Measurements from ENCODE around the gene TMEM176B.
"Not testable (repeated sequence)": the region's sequence is repeated elsewhere in the genome, so short reads cannot be mapped to it uniquely, and the experiment has no call there.

TMEM176B gene

DNA sequence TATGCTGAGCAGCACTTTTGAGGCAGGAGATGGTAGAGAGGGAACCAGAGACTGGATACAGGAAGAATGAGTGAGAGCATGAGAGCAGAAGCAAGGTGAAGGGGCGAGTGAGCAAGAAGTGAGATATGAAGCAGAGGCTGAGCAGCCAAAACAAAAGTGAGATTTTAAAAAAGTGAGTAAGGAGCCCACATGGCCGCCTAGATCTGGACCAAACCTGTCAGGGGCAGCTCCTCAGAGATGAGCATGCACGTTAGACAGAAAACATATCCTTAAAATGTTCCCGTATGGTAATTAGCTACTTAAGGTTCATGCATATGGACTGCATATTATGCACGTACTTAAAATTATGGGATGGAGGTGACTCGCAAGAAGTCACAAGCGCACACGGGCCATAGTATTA lies 22.9 kb upstream of the TMEM176B start:
- DNase-seq (ENCODE audit: low read depth): no peak

DNA sequence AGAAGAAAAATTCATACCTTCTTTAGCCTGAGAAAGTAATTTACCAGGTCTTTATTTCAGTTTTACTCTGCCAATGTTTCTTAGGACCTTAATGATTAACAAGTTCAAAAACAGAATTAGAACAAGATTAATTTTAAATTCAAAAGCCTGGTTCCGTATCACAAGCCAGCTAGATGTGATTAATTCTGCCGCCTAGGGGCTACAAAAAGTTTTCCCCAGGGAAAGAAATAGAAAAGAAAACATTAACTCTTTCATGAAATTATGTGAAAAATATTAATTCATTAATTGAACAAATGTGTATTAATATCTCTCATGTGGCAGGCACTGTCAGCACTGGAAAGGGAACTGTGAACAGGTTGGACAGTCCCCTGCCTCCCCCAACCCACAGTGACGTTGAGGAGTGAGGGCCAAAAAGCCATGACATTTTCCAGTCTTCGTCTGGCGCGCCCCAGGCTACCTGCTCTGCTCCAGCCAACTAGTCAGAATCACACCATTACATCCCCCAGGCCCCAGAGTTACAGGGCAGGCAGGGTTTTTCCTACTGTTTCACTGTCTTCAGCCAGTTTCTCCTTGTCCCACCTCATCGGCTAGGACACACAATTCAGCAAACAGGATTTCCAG lies 20.5 kb upstream of the TMEM176B start:
- DNase-seq (ENCODE audit: low read depth): no peak

DNA sequence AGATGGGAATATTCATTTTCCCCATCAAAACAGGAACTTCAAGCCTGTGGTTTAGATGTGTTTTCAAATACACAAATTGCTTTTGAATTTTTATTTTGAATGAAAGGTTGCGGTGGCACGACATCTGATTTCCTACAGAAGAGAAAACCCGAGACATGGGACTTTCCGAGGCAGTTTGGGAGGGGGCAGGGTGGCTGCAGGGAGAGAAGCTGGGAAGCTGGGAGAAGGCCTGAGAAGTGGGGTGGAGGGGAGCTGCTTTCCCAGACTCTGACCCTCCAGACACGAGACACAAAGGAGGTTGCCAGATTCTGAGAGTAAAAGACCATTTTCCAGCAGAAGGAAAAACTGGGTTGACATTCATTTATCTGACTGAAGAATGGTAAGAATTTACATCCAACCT lies 20.0 kb upstream of the TMEM176B start:
- no peak for DNase-seq (ENCODE audit: low read depth)

DNA sequence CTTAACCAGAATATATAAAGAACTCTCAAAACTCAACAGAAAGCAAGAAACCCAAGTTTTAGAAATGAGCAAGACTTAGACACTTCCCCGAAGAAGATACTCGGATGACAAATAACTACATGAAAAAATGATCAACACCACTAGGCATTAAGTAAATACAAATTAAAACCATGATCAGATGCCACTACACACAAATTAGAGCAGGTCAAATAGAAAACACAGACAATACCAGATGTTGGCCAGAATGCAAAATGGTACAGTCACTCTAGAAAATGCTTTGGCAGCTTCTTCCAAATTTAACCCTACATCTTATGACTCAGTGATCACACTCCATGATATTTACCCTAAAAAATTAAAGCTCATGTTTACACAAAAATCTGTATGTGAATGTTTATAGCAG lies 18.8 kb upstream of the TMEM176B start:
- DNase-seq (ENCODE audit: low read depth): no peak

DNA sequence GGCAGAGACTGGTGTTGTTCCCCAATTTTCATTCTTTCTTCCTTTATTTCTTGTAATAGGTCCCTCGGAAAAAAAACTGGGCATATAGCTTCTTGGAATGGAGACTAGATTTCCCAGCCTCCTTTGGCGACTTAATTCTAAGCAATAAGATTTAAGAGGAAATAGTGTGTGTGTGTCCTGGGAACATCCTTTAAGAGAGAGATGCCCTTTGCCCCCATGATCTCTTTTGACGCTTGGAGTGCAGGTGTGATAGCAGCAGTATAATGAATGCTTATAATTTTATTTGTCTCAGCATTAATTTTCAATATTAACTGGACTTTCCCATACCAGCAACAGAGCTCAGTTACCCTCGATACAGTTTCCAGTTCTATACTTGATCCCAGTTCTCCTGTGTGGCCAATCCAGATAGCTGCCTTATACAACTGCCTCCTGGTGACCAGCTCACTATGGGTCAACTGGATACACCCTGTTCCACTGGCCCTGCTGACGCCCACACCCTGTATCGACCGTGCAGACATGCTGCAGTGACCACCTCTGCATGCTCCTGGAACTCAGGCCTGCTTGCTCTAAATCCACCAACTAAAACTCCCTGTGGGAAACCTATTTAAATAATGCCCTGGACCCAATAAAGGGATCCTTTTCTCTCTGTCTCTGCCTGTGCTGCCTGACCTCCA lies 14.3 kb upstream of the TMEM176B start:
- DNase-seq (ENCODE audit: low read depth): no peak

DNA sequence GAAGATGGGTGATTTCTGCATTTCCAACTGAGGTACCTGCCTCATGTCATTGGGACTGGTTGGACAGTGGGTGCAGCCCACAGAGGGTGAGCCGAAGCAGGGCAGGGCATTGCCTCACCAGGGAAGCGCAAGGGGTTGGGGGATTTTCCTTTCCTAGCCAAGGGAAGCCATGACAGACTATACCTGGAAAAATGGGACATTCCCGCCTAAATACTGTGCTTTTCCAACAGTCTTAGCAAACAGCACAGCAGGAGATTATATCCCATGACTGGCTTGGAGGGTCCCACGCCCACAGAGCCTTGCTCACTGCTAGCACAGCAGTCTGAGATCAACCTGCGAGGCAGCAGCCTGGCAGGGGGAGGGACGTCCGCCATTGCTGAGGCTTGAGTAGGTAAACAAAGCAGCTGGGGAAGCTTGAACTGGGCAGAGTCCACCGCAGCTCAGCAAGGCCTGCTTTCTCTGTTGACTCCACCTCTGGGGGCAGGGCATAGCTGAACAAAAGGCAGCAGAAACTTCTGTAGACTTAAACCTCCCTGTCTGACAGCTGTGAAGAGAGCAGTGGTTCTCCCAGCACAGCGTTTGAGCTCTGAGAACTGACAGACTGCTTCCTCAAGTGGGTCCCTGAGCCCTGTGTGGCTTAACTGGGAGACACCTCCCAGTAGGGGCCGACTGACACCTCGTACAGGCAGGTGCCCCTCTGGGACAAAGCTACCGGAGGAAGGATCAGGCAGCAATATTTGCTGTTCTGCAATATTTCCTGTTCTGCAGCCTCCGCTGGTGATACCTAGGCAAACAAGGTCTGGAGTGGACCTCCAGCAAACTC lies 7.7 kb upstream of the TMEM176B start:
- not testable (repeated sequence) for DNase-seq (ENCODE audit: low read depth)

DNA sequence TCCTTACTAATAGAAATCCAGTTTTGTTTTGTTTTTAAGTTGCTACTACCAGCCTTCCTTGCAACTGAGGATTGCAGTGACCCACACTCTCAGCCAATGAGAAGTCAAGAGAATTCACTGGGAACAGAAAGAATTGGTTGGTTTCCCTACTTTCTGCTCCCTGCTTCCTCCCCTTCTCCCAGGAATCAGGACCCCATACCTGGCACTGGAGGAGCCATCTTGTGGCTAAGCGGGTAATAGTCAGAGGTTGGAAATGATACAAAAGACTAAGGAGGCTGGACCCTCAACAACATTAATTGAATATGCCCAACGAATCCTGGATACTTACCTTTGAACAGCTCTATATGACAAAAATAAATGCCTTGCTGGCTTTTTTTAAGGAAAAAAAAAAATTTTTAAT lies 6.7 kb upstream of the TMEM176B start:
- no peak for DNase-seq (ENCODE audit: low read depth)

DNA sequence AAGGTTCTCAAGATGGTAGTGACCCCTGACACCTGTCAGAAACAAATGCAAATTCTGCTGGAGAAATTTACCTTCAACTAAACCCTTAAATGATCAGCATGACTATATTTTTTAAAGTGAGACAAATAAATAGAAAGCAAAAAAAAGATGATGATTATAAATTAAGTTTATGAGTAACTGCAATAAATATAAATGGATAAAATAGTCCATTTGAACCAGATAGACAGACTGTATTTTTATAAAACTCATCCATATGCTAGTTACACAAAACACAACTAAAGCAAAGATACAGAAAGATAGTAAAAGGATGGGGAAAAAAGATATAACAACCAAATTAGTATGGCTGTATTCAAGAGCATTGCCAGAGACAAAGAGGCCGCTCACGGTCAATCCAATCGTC lies 6.3 kb upstream of the TMEM176B start:
- no peak for DNase-seq (ENCODE audit: low read depth)

DNA sequence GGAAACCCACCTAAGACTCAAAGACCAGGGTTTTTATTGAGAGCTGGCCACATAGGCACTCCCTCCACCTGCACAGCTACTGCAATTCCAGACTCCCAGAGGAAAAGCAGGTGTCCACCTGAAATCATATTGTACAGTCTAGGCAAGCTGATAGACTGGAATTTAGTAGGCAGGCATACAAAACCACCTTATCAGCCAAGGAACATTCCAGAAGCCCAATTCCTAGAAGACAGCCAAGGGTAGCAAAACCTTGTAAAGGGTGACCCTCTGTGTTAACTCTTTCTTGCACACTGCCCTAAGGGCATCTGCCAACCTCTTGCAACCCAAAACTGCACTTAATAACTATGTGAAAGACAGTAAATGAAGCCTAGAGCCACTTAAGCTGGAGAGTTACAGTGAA lies 5.7 kb upstream of the TMEM176B start:
- DNase-seq (ENCODE audit: low read depth): no peak

DNA sequence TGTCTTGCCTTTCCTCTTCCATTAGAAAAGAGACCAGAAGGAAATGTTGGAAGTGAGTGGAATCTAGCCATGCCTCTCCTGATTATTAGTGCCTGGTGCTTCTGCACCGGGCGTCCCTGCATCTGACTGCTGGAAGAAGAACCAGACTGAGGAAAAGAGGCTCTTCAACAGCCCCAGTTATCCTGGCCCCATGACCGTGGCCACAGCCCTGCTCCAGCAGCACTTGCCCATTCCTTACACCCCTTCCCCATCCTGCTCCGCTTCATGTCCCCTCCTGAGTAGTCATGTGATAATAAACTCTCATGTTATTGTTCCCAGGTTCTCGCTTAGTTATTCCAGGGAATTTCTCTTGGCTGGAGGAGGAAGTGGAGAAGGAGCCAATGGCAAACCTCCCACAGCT lies 4.6 kb upstream of the TMEM176B start:
- DNase-seq (ENCODE audit: low read depth): no peak

DNA sequence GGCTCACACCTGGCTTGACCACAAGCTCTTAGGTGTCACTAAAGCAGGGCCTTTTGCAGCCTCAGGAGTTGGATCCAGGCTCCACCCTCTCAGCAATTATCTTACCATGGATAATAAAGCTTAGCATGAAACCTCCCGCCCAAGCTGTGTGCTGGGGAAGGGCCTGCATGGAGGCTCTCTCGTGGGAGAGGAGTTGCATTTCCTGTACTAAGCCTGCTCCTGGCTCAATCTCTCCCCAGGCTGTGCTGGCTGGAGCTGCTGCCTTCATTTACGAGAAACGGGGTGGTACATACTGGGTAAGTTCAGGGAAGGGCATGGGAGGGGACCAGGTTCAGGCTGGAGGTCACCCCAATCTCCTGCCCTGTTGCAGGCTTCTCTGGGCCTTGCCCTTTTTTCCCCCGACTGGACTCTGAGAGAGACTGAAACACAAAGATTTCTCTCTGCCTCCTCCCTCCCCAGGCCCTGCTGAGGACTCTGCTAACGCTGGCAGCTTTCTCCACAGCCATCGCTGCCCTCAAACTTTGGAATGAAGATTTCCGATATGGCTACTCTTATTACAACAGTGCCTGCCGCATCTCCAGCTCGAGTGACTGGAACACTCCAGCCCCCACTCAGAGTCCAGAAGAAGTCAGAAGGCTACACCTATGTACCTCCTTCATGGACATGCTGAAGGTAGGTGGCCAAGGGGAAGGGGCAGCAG lies 3.1 kb upstream of the TMEM176B start:
- no peak for DNase-seq (ENCODE audit: low read depth)

DNA sequence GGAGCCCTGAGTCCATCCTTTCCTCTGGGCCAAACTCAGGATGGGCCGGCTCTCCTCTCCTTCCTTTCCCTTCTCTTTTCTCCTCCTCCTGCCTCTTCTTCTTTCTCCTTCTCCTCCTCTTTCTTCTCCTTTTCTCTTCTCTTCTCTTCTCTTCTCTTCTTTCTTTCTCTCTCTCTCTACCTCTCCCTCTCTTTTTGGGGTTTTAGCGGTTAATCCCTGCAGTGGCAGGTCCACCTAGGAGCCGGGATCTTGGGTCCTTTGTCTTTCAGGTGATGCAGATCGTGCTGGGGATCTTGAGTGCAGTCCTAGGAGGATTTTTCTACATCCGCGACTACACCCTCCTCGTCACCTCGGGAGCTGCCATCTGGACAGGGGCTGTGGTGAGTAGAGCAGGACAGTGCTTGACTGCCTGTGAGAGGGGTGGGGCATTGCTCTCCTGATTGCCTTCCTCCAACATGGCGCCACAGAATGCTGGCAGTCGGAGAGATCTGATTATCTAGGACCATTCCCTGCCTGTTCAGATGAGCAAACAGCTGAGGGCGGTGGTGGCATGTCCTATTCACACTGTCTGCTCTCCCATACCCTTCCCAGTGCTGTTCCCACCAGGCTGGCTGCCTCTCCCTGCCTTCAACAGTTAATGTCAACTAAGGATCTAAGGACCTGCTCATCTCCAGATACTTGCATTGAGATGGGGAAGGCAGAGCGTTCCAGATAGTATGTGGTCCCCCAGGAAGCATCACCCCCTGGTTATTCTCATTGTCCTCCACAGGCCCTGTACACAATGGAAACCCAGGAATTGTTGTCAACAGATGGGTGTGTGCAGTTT lies 2.0 kb upstream of the TMEM176B start:
- no peak for DNase-seq (ENCODE audit: low read depth)

DNA sequence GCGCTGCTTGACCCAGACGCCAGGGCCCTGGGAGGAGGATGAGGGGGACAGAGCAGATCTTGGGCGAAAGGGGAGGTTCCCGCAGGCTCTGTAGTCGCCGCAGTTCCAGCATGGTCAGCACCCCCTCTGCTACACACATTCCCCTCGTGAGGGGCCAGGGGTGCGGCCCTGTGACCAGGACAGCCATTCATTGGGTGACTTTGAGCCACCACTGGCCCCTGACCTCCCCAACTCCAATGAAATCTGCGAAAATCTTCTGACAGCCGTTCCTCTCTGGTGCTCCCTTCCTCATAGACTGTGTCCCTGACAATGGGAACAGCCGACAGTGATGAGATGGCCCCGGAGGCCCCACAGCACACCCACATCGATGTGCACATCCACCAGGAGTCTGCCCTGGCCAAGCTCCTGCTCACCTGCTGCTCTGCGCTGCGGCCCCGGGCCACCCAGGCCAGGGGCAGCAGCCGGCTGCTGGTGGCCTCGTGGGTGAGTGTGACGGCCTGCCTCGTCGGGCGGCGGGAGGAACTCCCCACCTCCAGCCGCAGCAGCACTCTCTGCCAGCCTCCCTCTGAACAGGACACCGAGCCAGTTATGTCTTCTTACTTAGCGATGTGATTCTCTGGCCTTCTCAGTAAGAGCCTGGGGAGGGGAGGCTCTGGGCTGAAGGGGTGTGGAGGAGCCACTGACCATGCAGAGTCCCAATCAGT lies 1.2 kb upstream of the TMEM176B start:
- DNase-seq (ENCODE audit: low read depth): no peak

DNA sequence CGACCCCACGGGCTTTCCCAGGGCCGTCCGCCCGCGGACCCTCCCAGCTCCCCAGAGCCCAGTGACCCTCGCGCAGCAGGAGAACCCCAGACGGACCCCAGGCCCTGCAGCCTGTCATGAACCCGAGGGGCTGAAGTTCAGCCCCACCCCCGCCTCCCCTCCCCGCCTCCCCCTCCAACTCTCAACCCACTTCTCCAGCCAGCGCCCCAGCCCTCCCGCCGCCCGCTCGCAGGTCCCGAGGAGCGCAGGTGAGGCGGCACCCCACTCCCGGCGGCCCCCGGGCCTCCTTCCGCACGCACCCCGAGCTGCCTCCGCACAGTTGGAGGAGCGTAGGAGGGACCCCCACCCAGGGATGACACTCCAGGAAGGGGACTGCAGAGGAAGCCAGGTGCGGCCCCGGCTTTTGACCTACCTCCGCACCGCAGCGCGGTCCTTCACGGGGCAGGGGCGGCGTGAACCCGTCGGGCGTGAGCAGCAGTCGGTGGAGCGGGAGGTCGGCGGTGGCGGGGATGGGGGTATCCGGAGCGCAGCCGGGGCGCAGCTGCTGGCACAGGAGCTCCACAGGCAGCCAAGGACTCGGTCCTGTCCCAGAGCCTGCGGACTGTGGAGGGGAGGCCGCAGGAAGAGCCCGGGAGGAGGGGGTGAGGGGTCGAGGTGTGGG lies 547 bp upstream of the TMEM176B start, which contains the start of gene TMEM176A:
Gene TMEM176A (plus strand): TSS at position 189 of the 661 bp plus-strand sequence. CDS start 782 bp downstream, outside the sequence.
- DNase-seq (ENCODE audit: low read depth): no peak

DNA sequence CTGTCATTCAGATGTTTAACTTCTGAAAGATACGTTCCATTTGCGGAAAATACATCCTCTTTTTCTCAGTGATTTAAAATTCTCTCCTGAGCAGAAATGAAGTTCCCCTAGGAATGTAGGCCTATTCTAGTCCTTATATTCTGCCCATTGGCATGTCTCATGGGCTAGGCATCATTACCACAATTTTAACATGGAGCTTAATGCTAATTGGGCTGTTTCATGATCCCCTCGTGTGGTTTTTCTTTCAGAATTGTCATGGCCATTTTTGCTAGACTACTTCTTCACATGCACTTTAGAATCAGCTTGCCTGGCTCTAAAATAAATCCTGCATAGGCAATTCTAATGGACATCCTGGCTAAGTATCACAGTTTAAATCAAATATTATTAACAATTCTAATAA lies 1.0 kb downstream of the TMEM176B start:
- DNase-seq (ENCODE audit: low read depth): no peak

DNA sequence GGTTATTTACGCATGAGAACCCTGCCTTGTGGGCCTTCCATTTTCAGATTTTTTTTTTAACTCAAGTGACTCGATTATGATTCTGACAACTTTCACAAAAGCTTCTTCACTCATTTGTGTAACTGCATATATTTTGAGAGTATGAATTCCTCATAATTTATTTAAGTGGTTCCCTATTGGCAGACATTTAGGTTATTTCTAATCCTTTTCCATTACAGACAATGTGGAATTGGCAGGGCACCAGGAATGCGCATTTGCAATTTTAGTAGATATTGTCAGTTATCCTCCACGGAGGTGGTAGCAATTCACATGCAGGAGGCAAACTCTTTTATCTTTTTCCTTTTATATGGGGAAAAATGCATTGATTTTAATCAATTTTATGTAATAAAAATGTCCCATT lies 2.5 kb downstream of the TMEM176B start:
- DNase-seq (ENCODE audit: low read depth): no peak

DNA sequence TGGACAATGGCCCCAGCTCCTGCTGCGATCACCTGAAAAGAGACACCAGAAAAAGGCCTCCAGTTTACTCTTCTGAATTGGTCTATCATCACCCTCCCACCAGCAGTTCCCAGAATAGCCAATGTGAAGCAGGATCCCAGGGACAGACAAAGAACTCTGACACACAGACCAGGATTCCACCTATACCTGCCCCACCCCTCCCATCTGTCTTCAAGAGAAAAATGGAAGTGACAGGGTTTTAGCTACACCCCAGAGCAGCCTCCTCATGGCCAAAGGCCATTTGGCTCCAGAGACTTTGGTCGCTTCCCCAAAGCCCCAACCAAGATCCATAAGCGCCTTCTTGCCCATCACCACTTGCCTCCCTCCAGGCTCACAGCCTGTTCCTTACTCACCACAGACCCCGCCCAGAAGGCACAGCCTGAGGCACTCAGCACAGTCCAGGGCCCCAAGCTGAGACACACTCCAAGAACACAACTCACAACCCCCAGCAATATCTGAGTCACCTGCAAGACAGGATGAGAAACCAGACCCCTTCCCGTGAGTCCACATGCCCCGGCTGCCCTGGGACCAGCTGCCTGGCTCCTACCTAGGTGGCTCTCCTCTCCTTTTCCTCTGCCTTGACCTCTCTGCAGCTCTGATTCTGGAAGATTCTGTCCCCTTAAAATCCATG lies 6.5 kb downstream of the TMEM176B start:
- no peak for DNase-seq (ENCODE audit: low read depth)

DNA sequence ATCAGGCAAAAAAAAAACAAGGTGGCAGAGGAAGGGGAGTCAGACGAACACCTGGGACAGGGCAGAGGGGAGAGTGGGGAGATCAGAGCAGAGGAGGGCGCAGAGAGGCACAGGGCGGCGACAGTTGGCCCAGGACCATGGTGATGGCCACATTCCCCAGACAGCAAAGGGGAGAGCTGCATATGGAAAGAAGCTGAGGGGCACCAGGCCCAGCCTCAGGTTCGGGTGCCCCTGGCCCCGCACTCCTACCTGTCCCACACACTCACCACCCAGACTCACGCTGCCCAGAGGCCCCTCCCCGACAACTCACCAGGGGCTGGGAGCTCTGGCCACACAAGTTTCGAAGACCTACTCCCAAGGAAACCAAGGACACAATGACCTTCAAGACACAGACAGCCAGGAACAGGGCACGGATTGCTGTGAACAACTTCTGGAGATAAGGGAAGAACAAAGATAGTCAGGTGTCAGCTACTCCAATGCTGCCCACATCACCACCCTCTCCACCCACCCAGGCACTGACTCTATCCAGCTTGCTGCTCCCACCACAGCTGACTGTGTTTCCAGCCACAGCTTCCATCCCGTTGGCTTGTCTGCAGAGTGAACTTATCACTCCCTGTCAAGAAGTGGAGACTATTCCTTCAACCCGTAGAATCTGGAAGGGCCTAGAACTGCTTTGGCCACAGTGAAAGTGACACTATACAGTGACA lies 8.3 kb downstream of the TMEM176B start:
- no peak for DNase-seq (ENCODE audit: low read depth)

DNA sequence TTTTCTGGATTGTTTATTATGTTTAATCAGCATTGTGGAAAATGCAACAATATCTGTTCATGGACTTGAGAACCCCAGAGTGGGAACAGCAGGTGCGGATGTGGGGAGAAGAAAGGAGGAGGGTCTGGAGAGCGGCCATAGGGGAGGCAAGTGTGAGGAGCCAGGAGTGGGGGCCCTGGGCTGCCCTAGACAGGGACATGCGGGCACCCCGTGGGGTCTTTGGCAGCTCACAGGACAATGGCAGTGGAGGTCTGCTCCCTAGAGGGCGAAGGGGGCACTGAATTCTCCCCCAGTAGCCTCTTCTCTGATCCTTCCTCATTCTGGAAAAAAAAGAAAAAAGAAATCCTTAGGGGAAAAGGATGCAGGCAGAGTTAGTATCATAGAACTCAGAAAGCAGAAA lies 8.9 kb downstream of the TMEM176B start:
- DNase-seq (ENCODE audit: low read depth): no peak

Data from GM04503 (cell line).